HEK293 (cell line): ENCODE data around the gene LRPPRC.
A peak's percentile ranks its signal among the peaks of the same experiment; 100 is the strongest.

ENCODE experiments used
- ZNF274 ChIP-seq, 2 experiments: fragments of 200-500 bp in 1 of 2; fragments of 450-650 bp in 1 of 2; sonication (Bioruptor generic) in 1 of 2; formaldehyde crosslinking in 1 of 2; IDR thresholded peaks; 2 replicates each; pipeline versions ENCODE4 v1.5.1 to v1.6.1; 2014 to 2016; ENCODE audit warnings: borderline replicate concordance in 1 of 2, inconsistent platforms in 1 of 2, low read length in 1 of 2, missing biosample characterization in 1 of 2, missing genetic modification characterization in 1 of 2
- ZNF37A ChIP-seq: fragments of 450-650 bp; IDR thresholded peaks from 2 replicates; pipeline ENCODE4 v1.5.1; 2018; ENCODE audit warnings: missing biosample characterization, missing genetic modification characterization
- ZNF610 ChIP-seq: fragments of 450-650 bp; formaldehyde crosslinking; IDR thresholded peaks from 2 replicates; pipeline ENCODE4 v1.5.1; 2016; ENCODE audit warnings: missing biosample characterization, missing genetic modification characterization, borderline replicate concordance
- TF ChIP-seq, protein P1 (sequence below): fragments of 450-650 bp; formaldehyde crosslinking; IDR thresholded peaks from 2 replicates; pipeline ENCODE4 v1.5.1; 2016; ENCODE audit warnings: missing biosample characterization, missing genetic modification characterization
- TF ChIP-seq, protein P2 (sequence below): fragments of 450-650 bp; formaldehyde crosslinking; IDR thresholded peaks from 2 replicates; pipeline ENCODE4 v1.5.1; 2016; ENCODE audit warnings: missing biosample characterization, missing genetic modification characterization

GRCh38 chr2:44044281-44044720 is 48.5 kb upstream of the LRPPRC start:
- TF ChIP-seq, protein P1, sequence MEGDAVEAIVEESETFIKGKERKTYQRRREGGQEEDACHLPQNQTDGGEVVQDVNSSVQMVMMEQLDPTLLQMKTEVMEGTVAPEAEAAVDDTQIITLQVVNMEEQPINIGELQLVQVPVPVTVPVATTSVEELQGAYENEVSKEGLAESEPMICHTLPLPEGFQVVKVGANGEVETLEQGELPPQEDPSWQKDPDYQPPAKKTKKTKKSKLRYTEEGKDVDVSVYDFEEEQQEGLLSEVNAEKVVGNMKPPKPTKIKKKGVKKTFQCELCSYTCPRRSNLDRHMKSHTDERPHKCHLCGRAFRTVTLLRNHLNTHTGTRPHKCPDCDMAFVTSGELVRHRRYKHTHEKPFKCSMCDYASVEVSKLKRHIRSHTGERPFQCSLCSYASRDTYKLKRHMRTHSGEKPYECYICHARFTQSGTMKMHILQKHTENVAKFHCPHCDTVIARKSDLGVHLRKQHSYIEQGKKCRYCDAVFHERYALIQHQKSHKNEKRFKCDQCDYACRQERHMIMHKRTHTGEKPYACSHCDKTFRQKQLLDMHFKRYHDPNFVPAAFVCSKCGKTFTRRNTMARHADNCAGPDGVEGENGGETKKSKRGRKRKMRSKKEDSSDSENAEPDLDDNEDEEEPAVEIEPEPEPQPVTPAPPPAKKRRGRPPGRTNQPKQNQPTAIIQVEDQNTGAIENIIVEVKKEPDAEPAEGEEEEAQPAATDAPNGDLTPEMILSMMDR (tag by site-specific recombination), result peak; percentile 95
- TF ChIP-seq ZNF610 (tag by site-specific recombination) (no peak), ZNF274 (IDR thresholded peaks at IDR 0.05; ENCODE audit: low read length) (no peak), ZNF274 (tag by site-specific recombination; IDR thresholded peaks at IDR 0.05; ENCODE audit: borderline replicate concordance) (no peak), ZNF37A (tag by site-specific recombination) (no peak)
- TF ChIP-seq, protein P2, sequence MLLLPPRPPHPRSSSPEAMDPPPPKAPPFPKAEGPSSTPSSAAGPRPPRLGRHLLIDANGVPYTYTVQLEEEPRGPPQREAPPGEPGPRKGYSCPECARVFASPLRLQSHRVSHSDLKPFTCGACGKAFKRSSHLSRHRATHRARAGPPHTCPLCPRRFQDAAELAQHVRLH (tag by site-specific recombination), result no peak
